Endometrial microvascular endothelial cells (primary cell): ENCODE measurements around the gene CPXM1. TPM values are rescaled to one million over a fixed set of nuclear protein-coding genes. Genes with fewer than 3 reads are reported as not detected.
"Not testable (repeated sequence)": the region's sequence is repeated elsewhere in the genome, so short reads cannot be mapped to it uniquely, and the experiment has no call there.

Source experiments
- in situ Hi-C: cut with HindIII; loops from 2 replicates; pipeline ENCODE4 v1.10.0; 2017; ENCODE audit warnings: low sequenced_read_pairs, low pct_unique_long_range_greater_than_20kb; ENCODE audit errors: inconsistent ontology term
- total RNA-seq: library from RNA; depleted of rRNA; stranded (reverse); fragments of >200 nt; gene quantifications from one replicate; pipeline ENCODE4 v1.2.3, GENCODE V29; 2015; ENCODE audit errors: inconsistent ontology term

CPXM1 gene
- total RNA-seq: 0.93 TPM

DNA sequence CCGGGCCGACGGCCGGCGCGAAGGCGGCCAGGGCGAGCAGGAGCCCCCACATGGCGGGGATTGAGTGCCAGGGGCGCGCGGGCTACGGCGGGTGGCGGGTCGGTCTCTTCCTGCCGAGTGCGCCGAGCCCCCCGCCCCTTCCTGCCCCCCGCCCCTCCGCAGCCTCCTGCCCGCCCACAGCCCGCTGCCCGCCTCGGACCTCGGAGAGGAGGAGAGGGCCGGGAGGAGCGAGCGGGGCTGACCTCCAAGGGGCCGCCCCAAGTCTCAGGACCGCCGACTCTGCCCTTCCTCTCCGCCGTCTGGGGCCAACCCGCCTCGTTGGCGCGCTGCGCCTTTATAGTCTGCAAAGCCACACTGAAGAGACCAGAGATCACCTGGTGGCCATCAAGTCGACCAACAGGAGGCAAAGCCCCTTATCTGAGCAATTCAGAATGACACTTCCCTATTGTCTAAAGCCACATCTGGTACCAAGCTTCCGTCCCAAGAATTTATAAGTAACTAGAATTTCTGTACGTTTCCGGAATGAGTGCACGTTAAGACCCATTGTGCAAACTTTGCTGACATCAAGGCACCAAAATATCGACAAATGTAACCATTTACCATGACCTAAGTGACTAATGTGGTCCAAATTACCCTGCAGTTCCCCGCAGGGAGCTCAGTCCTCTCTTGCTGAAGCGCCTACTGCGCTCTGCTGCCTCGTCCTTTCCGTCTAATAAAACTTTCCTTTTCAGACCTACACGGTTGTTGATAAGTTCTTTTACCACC is at the start of gene CPXM1:
Gene CPXM1, minus strand, starts transcription at position 107 of the 765 bp plus-strand sequence. Its CDS starts 55 bp downstream, at position 52.
- in situ Hi-C loops: no loop called here

DNA sequence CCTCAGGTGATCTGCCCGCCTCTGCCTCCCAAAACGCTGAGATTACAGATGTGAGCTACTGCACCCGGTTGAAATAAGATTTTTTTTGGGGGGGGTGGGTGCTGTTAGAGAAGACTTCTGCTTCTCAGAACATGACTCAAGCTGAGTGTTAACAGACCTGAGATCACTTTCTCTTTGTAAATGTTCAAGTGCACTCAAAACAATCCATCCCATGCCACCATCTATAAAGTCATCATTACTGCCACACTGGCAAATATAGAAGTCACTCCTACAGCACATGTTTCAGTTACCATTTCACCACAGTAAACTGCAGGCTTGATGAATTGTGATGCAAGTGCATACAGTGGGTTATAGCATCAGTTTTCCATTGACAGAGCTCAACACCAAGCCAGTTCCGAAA is 49.1 kb upstream of the CPXM1 start:
- in situ Hi-C loops: no loop called here

DNA sequence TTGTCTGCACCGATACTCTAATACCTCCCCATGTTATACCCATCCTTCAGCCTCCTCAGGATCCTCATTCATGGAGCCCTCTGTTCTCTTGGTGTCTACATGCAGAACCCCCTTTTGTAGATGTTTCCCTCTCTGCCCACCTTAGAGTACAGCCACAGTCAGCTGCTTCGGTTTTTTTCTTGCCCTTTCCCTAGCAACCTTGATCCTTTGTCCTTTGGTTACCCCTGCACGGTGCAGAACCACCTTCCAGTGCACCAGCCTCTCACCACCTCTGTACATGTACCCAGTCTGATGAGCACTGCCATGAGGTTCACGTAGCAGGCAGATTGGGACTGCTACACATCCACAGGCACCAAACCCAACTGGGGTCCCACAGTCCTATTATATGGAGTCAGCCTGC is 47.4 kb upstream of the CPXM1 start:
- in situ Hi-C loops: no loop called here

DNA sequence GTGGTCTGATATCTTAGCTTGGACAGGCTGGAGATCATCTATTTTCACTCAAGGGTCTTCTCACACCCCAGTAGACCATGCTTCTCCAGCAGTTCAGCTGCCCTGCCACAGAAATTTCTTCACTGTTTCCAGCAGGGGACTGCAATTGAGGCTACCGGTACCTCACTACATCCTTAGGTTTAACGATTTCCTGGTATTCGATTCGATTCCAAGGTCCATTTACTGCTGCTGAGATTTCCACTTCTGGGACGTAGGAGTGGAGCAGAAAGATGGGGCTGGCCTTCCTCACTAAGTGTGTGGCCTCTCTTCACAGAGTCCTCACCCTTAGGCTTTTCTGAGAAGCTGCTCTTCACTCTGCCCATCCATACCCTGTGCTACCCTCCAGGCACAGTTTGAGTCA is 46.3 kb upstream of the CPXM1 start:
- in situ Hi-C loops: no loop called here

DNA sequence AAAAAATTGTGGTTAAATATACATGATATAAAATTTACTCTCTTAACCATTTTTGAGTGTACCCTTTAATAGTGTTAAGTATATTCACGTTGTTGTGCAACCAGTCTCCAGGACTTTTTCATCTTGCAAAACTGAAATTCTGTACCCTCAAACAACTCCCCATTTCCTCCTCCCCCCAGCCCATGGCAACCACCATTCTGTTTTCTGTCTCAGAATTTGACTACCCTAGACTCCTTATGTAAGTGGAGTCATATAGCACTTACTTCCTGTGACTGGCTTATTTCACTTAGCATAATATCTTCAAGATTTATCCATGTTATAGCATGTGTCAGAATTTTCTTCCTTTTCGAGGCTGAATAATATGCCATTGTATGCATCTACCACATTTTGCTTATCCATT is 45.2 kb upstream of the CPXM1 start:
- in situ Hi-C loops: no loop called here

DNA sequence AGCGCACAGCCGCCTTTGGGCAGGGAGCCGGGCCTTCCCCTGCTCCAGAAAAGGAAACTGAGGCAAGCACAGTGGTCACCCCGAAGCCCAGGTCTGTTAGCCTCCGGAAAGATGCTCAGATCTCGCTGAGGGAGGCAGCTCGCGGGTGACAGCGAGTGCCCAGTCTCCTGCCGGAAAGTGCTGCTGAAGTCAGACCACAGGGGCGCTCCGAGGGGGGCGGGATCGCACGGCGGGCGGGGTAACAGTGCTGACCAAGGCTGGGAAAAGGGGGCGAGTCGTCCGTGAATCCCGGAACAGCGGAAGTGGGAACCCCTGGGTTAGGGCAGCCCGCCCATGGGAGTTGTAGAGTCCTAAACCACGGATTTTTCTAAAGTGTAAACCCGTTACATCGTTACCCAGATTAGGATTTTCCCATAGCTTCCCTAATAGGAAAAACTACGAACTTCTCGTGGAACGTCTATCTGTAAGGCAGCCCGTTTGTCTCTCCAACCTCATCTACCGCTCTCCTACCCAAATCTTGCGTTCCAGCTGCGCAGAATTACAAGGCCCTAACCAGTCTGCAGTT is 40.6 kb upstream of the CPXM1 start:
- in situ Hi-C loops: no loop called here

DNA sequence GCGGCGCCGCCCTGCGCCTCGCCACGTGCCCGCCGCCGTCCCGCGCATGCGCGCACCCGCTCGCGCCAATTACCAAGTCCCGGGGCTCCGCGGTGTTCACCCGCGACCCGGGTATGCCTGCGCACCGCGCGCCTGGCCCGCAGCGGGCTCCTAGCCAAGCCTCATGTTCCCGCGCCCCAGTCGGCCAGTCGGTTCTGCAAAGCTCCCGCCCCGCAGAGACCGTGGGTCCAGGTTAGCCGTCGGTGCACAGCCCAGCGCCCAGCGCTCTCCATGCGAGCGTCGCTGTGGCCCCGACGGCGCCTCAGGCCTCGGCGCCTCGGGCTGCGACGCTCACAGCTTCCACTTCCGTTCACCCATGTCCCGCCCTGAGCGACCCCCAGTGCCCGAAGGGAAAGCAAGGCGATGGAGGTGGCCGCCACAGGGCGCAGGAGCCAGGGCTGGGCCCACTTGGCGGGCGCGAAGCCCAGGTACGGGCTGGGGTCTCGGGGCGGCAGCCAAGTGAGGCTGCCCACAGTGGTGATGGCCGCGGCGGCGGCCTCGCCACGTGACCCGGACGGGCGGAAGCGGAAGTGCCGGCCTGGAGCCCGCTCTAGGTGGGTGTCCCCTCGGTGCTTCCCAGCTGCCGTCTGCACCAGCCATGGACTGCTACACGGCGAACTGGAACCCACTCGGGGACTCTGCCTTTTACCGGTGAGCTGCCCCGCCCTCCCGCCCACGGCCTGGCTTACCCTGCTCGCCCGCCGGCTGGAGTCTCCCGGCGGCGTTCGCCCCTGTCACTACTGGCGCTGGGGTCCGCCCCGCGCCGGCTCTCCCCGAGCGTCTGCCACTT is 39.9 kb upstream of the CPXM1 start, which contains the start of the genes PCED1A and VPS16:
Gene PCED1A, minus strand, starts transcription at position 518 of the 829 bp plus-strand sequence. CDS start 743 bp downstream, outside the sequence.
Gene VPS16, plus strand, starts transcription at position 608 of the 829 bp plus-strand sequence. Its CDS starts 30 bp downstream, at position 638.
- in situ Hi-C loops: no loop called here

DNA sequence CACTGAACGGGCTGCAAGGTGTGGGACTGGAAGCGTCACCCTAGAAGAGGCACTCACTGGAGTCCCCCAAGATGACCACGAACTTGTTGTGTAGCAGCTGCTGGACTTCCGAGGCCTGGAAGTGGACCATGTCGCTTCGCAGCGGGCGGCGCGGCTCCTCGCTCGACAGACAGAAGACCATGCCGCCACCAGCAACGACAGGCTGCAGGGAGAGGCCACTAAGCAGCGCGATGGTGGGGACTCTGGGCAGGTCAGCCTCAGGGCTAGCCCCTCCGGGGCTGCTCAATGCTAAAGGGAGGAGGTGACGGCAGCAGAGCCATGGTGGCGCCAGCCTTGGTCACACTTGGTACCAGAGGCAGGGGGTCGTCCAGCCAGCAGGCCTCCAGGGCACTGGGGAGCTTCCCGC is 39.3 kb upstream of the CPXM1 start:
- in situ Hi-C loops: no loop called here

DNA sequence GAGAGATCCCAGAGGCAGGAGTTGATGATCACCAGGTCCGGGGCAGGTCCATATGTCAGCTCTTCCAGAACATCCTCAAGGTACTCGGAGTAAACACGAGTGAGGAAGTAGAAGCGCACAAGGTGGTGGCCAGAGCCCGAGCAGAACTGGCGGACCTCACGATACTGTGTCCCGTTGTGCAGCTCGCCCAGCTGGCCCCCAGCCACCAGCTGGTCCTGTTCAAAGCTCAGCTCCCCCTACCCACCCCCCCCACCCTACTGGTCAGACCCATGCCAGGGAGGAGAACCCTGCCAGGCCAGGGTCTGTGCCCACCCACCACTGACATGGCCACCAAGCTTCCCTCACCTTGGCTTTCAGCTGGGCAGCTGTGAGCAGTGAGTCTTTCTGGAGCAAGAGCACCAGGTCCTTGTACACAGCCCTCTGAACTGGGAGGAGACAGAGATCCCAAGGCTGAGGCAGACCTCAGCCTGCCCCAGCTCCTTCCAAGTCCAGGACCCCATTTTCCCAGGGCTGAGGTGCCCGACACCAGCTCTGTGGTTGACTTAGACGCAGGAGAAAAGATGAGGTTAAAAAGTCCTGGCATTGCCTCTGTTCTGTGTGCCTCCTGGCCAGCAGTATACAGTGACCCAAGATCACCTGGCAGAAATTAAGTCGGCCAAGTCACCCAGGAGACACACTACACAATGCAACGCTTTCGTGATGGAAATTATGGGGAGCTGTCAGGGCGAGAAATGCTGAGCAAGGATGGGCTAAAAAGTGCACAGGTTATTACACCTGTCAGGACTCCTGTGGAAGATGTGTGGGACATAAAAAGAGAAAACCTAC is 38.6 kb upstream of the CPXM1 start:
- in situ Hi-C loops: no loop called here

DNA sequence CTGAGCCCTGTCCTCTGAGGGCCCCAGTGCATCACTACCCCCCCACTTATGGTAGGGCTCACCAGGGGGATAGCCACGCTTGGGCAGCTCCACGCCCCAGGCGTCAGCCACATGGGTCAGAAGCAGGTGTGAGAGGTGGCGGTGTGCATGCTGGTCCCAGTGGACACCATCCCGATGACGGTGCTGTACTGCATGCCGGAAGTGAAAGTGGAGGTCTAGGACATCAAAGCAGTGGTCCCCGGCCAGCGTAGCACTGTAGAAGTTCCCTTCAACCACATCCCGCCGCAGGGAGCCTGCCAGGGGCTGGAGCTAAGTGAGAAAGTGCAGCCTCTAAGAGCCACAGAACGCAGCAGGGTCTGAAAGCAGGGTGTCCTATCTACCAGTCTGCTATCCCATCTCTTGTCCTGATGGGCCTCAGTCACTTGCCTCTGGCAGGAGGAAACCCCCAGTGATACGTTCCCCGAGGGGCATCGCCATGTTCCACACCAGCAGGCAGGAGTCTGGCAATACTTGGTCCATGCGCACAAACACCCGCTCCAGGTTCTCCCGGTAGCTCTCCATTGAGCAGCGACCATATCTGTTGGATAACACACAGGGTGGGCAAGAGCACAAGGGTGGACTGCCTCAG is 37.9 kb upstream of the CPXM1 start:
- in situ Hi-C loops: no loop called here

DNA sequence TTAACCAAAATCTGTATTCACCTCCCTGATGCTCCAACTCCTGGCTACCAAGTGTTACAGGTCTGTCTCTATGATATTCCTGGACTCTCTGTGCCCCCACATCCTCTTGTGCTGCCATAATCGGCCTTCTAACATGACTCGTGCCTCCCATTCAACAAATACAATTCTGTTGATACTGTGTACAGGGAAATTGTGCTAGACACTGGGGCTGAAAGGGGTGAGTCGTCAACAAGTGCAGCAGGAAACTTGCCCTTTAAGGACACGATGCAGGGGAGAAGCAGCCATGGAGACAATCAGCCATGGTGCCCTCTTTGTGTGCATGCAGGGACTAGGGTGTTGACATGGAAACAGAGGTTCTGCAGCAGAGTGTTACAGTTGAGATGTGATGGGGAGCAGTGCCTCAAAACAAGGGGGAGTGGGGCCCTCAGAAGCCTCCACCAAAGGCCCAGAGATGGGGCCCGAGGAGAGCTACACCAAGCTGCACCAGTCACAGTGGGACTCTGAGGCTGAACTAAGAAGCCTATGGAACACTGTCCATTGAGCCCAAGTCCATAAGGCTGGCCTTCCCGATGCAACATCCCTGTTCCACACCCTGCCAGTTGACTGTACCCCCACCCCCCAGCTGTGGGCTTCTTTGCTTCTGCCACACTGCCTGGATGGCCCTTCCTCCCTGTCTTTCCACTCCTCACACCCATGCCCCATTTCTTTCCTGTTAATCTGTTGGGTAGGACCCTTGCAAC is 37.0 kb upstream of the CPXM1 start:
- in situ Hi-C loops: no loop called here

DNA sequence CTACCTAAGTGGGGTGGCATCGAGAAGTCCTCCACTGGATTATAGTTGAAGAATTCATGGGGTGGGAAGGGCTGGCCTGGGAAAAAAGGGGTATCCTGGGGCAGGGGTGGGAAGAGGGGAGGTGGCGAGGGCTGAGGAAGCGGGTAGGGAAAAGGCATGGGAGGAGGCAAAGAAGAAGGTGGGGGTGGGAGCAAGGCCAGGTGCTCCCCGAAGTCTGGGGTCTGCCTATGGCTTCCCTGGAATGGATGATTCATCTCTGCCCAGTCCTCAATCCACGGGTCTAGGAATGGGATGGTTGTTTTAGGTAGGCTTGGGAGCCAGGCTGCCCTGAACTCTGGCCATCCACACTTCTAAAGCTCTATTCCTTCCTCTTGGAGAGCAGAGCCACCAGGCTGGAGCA is 35.6 kb upstream of the CPXM1 start:
- in situ Hi-C loops: no loop called here

DNA sequence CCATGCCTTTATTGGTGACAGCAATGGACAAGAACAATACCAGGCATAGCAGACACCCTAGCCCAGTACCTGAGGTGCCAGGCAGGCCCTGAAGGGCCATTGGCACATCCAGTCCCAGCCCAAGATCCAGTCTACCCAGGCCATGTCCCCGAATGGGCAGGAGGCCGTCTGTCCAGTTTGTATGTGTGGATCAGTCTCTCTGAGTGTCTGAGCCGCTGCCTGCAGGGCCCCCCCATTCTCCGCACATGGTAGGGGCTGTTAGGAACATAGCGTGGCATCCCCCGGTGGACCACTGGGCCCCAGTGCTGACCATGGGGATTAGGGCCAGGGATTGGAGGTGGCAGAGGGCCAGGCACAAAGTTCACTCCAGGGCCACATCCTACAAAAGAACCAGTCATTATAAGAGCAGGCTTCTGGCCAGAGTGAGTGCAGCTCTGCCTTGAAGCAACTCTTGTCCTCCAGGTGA is 34.9 kb upstream of the CPXM1 start:
- in situ Hi-C loops: no loop called here

DNA sequence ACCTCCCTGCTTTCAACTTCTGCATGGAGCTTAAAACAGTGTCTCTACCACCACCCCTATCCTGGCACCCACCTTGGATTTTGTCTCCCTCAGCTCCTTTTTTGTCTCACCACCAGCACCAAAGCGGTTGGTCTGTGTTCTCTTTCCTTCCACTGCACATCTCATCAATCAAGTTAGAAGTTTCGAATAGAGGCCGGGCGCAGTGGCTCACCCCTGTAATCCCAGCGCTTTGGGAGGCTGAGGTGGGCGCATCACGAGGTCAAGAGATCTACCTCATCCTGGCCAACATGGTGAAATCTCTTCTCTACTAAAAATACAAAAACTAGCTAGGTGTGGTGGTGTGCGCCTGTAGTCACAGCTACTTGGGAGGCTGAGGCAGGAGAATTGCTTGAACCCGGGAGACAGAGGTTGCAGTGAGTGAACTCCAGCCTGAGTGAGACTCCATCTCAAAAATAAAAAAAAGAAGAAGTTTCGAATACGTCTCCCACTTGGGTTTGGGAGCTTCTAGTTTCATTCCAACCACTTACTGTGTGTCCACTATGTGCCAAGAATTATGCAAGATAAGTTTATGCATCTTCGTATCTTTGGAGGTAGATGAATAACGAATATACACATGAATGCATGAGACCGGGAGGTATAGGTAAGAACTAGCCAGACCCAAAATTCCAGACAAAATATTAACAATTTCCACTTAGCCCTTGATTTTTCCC is 34.1 kb upstream of the CPXM1 start:
- in situ Hi-C loops: no loop called here

DNA sequence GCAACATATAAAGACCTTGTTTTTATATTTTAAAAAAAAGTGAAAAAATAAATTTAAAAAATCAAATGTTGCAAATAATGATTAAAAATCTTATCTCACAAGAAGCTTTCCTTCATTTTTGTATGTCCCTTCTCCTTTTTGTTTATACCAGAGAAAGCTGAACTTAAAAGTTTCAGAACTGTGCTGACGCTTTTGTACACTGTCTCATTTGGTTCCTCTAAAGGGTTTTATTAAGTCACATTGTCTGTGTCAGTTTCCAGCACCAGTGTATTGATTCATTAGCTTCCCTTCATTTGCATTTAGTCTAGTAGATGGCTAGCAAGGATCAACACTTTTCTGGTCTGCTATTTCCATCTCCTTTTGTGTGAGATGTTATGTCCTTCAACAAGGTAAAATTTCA is 33.3 kb upstream of the CPXM1 start:
- in situ Hi-C loops: no loop called here

DNA sequence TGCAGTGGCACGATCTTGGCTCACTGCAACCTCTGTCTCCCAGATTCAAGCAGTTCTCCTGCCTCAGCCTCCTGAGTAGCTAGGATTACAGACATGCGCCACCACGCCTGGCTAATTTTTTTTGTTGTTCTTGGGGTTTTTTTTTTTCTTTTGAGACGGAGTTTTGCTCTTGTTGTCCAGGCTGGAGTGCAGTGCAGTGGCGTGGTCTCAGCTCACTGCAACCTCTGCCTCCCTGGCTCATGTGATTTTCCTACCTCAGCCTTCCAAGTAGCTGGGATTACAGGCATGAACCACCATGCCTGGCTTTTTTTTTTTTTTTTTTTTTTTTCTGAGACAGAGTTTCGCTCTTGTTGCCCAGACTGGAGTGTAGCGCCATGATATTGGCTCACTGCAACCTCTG is 30.8 kb upstream of the CPXM1 start:
- in situ Hi-C loops: not testable (repeated sequence)

DNA sequence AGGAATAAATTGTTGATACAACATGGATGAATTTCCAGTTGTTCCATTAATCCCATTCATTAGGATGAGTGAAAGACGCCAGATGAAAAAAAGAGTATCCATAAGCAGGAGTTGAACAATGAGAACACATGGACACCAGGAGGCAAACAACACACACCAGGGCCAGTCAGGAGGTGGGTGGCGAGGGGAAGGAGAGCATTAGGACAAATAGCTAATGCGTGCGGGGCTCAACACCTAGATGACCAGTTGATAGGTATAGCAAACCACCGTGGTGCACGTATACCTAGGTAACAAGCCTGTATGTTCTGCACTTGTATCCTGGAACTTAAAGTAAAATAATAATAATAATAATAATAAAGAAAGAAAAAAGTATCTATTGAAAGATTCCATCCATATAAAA is 28.9 kb upstream of the CPXM1 start:
- in situ Hi-C loops: no loop called here
